ENCODE data around the gene TRIO.

The TRIO gene

GRCh38 chr5:14445576-14446290 is 302.6 kb downstream of the TRIO start:
- DNase-seq: peak in 1 of 2 donors; percentile 20

- DNase-seq: no peak
Observed at GRCh38 chr5:14447958-14448911, 305.1 kb downstream of the TRIO start.

DNA sequence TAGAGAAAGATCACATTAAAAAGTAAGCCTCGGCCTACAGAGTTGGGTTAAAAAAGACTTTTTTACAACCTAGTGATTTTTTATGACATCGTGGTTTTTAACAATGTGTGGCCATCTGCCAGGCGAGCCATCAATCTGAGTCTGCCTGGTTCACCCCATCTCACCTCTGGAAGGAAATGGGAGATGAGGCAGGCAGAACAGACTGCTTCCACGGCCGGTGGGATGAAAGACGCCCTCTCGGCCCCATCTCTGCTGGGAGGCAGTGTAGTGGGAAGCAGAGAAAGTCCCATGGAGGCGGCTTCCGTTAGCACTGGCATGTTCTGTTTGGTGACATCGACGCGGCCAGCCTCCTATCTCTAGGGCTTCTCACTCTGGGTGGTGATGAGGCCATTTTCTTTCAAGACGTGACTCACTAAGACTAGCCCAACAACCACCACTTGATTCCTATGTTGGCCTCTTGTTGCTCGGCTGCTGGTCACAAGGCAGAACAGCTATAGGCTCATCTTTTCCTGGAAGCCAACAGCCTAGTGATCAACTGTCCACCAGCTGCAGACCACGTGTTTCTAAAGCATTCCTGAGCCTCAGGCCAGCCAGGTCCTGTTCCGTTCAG is 306.0 kb downstream of the TRIO start:
- no peak for DNase-seq

- DNase-seq: no peak
Observed at GRCh38 chr5:14450018-14450524, 306.9 kb downstream of the TRIO start.

- DNase-seq: no peak
Observed at GRCh38 chr5:14450742-14451141, 307.6 kb downstream of the TRIO start.

GRCh38 chr5:14451871-14452270 is 308.7 kb downstream of the TRIO start:
- no peak for DNase-seq

- DNase-seq: no peak
Observed at GRCh38 chr5:14452685-14453454, 309.7 kb downstream of the TRIO start.

DNA sequence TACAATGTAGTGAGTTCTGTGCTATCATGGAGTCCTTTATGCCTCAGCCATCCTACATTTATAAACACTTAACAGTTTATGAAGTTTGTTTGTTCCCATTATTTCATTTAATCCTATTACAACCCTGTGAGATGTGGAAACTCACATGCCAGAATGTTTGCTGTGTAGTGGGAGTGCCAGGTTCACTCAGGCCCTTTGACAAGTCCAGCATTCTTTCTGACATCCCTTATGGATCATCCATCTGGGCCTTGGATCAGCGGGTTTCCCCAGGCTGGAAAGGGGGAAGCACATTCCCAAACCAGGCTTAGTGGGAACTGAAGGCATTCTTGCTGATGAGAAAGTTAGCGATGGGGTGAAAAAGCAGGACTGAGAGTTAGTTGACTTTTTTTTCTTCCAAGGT is 310.3 kb downstream of the TRIO start:
- DNase-seq: no peak

- no peak for DNase-seq
Observed at GRCh38 chr5:14455814-14456321, 312.7 kb downstream of the TRIO start.

- no peak for DNase-seq
Observed at GRCh38 chr5:14457476-14457875, 314.3 kb downstream of the TRIO start.

- DNase-seq: no peak
Observed at GRCh38 chr5:14458414-14458813, 315.3 kb downstream of the TRIO start.

- no peak for DNase-seq
Observed at GRCh38 chr5:14460844-14461398, 317.8 kb downstream of the TRIO start.

DNA sequence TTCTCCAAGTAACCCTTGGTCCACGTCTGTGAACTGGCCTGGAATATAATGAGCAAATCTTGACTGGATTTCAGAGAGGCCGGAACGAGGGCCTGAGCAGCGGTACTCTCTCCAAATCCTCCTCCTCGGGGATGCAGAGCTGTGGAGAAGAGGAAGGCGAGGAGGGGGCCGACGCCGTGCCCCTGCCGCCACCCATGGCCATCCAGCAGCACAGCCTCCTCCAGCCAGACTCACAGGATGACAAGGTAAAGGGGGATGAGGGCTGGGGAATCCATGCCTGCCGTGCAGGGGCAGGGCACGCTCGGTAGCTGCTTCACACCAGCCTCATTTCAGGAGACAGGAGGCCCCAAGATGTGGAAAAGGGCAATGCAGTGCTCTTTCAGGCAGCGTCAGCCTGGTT is 319.5 kb downstream of the TRIO start:
- no peak for DNase-seq

- DNase-seq: no peak
Observed at GRCh38 chr5:14463629-14464028, 320.5 kb downstream of the TRIO start.

DNA sequence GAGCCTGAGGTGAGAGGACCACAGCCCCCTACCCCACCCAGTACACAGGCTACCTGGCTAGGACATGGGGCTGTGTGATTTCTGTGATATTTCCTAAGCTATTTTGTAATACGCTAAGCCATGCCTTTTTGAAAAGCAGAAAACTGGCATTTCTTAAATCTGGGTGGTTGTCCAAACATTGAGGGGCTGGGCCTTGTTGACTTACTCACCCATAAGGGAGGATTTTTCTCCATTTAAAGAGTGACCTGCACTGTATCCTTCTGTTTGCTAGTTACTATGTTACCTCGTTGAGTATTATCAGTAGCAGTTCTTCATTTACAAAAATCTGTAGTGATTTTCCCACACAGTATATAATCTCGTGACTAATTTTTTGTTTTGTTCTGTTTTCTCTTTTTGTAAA is 321.0 kb downstream of the TRIO start:
- no peak for DNase-seq

DNA sequence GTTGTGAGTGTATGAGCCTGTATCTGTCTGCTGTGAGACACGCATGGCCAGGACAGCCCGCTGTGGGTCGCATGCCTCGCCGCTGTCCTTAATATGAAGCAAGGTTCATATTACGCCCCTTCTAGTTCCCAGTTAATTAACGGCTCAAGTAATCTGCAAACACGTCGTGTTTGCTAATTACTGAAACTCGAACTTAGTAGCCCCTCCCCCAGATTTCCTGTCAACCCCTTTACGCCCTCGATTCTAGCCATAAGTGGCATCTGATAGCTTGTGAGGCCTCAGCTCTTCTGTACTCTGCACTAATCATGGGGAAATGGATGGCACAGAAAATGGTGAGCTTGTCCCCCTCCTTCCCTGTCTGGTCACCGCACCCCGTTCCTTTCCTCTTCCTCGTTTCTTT is 321.5 kb downstream of the TRIO start:
- DNase-seq: no peak

GRCh38 chr5:14465116-14465515 is 322.0 kb downstream of the TRIO start:
- no peak for DNase-seq

GRCh38 chr5:14465776-14466175 is 322.6 kb downstream of the TRIO start:
- no peak for DNase-seq

GRCh38 chr5:14467251-14467650 is 324.1 kb downstream of the TRIO start:
- DNase-seq: no peak

GRCh38 chr5:14467886-14468285 is 324.7 kb downstream of the TRIO start:
- DNase-seq: no peak

- peak in 1 of 2 donors; percentile 28 for DNase-seq
Observed at GRCh38 chr5:14469551-14470377, 326.6 kb downstream of the TRIO start.
